Ovary (tissue), 9 donors: ENCODE measurements around the gene MEIOB. TPM values are rescaled to one million over a fixed set of nuclear protein-coding genes. Genes with fewer than 3 reads are reported as not detected.

ENCODE experiments used
- DNase-seq, 5 donors: peaks; one replicate each; pipeline ENCODE4 v3.0.0-alpha.2; 2019 to 2020
- H3K27ac ChIP-seq, 2 donors: fragments of 200-600 bp; one replicate each; pipeline versions ENCODE4 v1.5.1 to v1.8.0; 2019 to 2022
- H3K27me3 ChIP-seq: fragments of 200-600 bp; one replicate; pipeline ENCODE4 v1.8.0; 2022
- H3K36me3 ChIP-seq: fragments of 200-600 bp; sonication (generic); one replicate; pipeline ENCODE4 v1.5.1; 2019
- H3K4me1 ChIP-seq: one replicate; pipeline ENCODE4 v1.8.1; 2013; ENCODE audit warnings: mild to moderate bottlenecking, moderate library complexity; ENCODE audit not compliant: insufficient read depth
- H3K4me3 ChIP-seq: fragments of 200-600 bp; sonication (generic); one replicate; pipeline ENCODE4 v1.5.1; 2017
- H3K9me3 ChIP-seq, 2 donors: fragments of 200-600 bp in 1 of 2; sonication (generic) in 1 of 2; one replicate each; pipeline versions ENCODE4 v1.5.1 to v1.8.1; 2013 to 2019; ENCODE audit warnings: mild to moderate bottlenecking in 1 of 2, moderate library complexity in 1 of 2
- CTCF ChIP-seq, 3 donors: fragments of 450-650 bp in 2 of 3; fragments of 200-600 bp in 1 of 3; IDR thresholded peaks; one replicate each; pipeline versions ENCODE4 v1.5.1 to v1.8.0; 2016 to 2022; ENCODE audit warnings: antibody characterized with exemption in 3 of 3, mild to moderate bottlenecking in 1 of 3
- EP300 ChIP-seq: sonication (generic); formaldehyde crosslinking; IDR thresholded peaks from one replicate; pipeline ENCODE4 v1.6.1; 2017; ENCODE audit warnings: antibody characterized with exemption
- POLR2A ChIP-seq: fragments of 450-650 bp; IDR thresholded peaks from one replicate; pipeline ENCODE4 v1.6.1; 2017; ENCODE audit warnings: antibody characterized with exemption, mild to moderate bottlenecking, moderate library complexity
- WGBS, 3 donors: extraction: QIAGEN DNeasy Blood & Tissue Kit in 1 of 3; methylation state at CpG; one replicate each; pipeline versions ENCODE4 v1.1.5 to v1.1.7; 2013 to 2017; 5-methylcytosine and 5-hydroxymethylcytosine counted together
- intact Hi-C, 4 donors: fragments of 100-400 bp; cut with DNase I; formaldehyde crosslinking; loops; one replicate each; pipeline versions ENCODE4 v1.11.0 to v1.15.1; 2022 to 2023
- polyA plus RNA-seq, 2 donors: library from polyadenylated mRNA; stranded (reverse); fragments of 200-250 nt in 1 of 2; fragments of 350-450 nt in 1 of 2; fragmentation: Illumina TruSeq in 1 of 2; extraction: RNeasy Lipid Tissue Mini Kit (QIAGEN cat#74804) in 1 of 2; gene quantifications; one replicate each; pipeline ENCODE4 v1.2.3, GENCODE V29; 2013 to 2014
- total RNA-seq, 7 donors: library from RNA; depleted of rRNA in 2 of 7; stranded (reverse); fragments of >200 nt in 2 of 7; fragmentation: NEBNext Ultra II Directional in 3 of 7; extraction: Animal tissue kit (Norgen Biotek cat#: 25700) in 3 of 7; gene quantifications; one replicate each; pipeline versions ENCODE4 v1.1.0 to v1.2.4, GENCODE V29; 2016 to 2023
- donor health status: DM: no; HTN: no; CAD: no; lungs with moderate emphysema.
- donor health status: DM: no; HTN: no; CAD: no.
- donor health status: Bipolar disorder and iron deficiency.
- donor health status: DM: yes; HTN: yes; CAD: no.
- donor health status: DM: no; HTN: no; CAD: no.
- donor health status: DM: yes; HTN: yes; CAD: no.

The MEIOB gene
- total and polyA plus RNA-seq, 9 donors: 0.23 to 0.27 (median 0.24) TPM; not detected in 5

- intact Hi-C loops: no loop called here
- H3K36me3 ChIP-seq: no peaks in the 10 kb centered on the region
- no peak overlapping the region for H3K4me3 ChIP-seq
- no peaks in the 10 kb centered on the region for H3K4me1 ChIP-seq
- H3K9me3 ChIP-seq: no peaks in the 10 kb centered on the region
- DNase-seq: no peak
- no peaks in the 10 kb centered on the region for H3K27me3 ChIP-seq
- 54 to 67% (median 63%) methylated on average over 9 of the region's 9 CpGs for WGBS, 3 donors
- TF ChIP-seq POLR2A (no peak), EP300 (no peak), CTCF (IDR thresholded peaks at IDR 0.05) (no peak)
- no peak overlapping the region for H3K27ac ChIP-seq
Measured at GRCh38 chr16:1839554-1839953, 32.4 kb downstream of the MEIOB start.

GRCh38 chr16:1834096-1834495 is 37.9 kb downstream of the MEIOB start:
- Histone ChIP-seq H3K27me3 (no peaks in the 10 kb centered on the region), H3K36me3 (no peaks in the 10 kb centered on the region), H3K9me3 (no peaks in the 10 kb centered on the region), H3K27ac (no peak overlapping the region), H3K4me3 (no peak overlapping the region), H3K4me1 (no peaks in the 10 kb centered on the region)
- 74 to 85% (median 74%) methylated on average over 5 of the region's 5 CpGs for WGBS, 3 donors
- no peak for TF ChIP-seq CTCF (IDR thresholded peaks at IDR 0.05)
- TF ChIP-seq EP300: no peak
- no peak for TF ChIP-seq POLR2A
- no peak for DNase-seq
- intact Hi-C loops: no loop called here

- no peak for DNase-seq
Measured at GRCh38 chr16:1832838-1833454, 39.0 kb downstream of the MEIOB start.

GRCh38 chr16:1831186-1832075 is 40.5 kb downstream of the MEIOB start:
- no peaks in the 10 kb centered on the region for H3K9me3 ChIP-seq
- intact Hi-C loops: no loop called here
- H3K27ac ChIP-seq: no peak overlapping the region
- H3K4me3 ChIP-seq: no peak overlapping the region
- no peak for DNase-seq
- WGBS, 3 donors: 78 to 84% (median 83%) methylated on average over 19 of the region's 19 CpGs
- H3K36me3 ChIP-seq: no peaks in the 10 kb centered on the region
- no peak for TF ChIP-seq CTCF (IDR thresholded peaks at IDR 0.05)
- TF ChIP-seq EP300: no peak
- TF ChIP-seq POLR2A: no peak
- no peaks in the 10 kb centered on the region for H3K27me3 ChIP-seq
- peaks cover 2% of the 10 kb centered on the region for H3K4me1 ChIP-seq

More at GRCh38 chr16:1832838-1833454, 39.0 kb downstream of the MEIOB start:
- intact Hi-C loops: no loop called here
- Histone ChIP-seq H3K27ac (no peak overlapping the region), H3K4me3 (no peak overlapping the region), H3K9me3 (no peaks in the 10 kb centered on the region), H3K36me3 (no peaks in the 10 kb centered on the region), H3K27me3 (no peaks in the 10 kb centered on the region), H3K4me1 (peaks cover 2% of the 10 kb centered on the region)
- no peak for TF ChIP-seq POLR2A
- TF ChIP-seq CTCF (IDR thresholded peaks at IDR 0.05): no peak
- WGBS, 3 donors: 66 to 82% (median 76%) methylated on average over 9 of the region's 9 CpGs
